OCI-LY7 (cell line): ENCODE results near the gene CER1. TPM values are rescaled to one million over a fixed set of nuclear protein-coding genes. Genes with fewer than 3 reads are reported as not detected.

ENCODE experiments used
- BruUV-seq: library from RNA; stranded (reverse); fragments of 400-500 nt; replicated peaks from 2 replicates; lab custom pipeline; 2021; lab: Mats Ljungman, UMichigan
- CTCF ChIA-PET: fragments of 300-600 bp; sonication (Branson Sonifier 250); formaldehyde crosslinking; loops from one replicate; lab custom pipeline; 2022; ENCODE audit warnings: antibody characterized with exemption; ENCODE audit not compliant: unreplicated experiment; lab: Charles Lee
- POLR2A ChIA-PET: fragments of 300-600 bp; sonication (Branson Sonifier 250); formaldehyde crosslinking; loops from one replicate; lab custom pipeline; 2022; ENCODE audit warnings: antibody characterized with exemption; lab: Charles Lee
- DNase-seq: peaks from one replicate; pipeline ENCODE4 v3.0.0-alpha.2; 2015; ENCODE audit warnings: low spot score
- H2AFZ ChIP-seq: fragments of 200-600 bp; sonication (generic), shearing (Covaris generic); 2 replicates; pipeline ENCODE4 v1.6.1; 2014; ENCODE audit warnings: mild to moderate bottlenecking, antibody characterized with exemption, low read length, moderate library complexity
- H3K27ac ChIP-seq: fragments of 200-600 bp; sonication (generic); 2 replicates; pipeline ENCODE4 v1.5.1; 2014; ENCODE audit warnings: mixed run types, low read depth, mild to moderate bottlenecking, moderate library complexity, low read length, inconsistent platforms; ENCODE audit not compliant: poor library complexity, severe bottlenecking
- H3K36me3 ChIP-seq: fragments of 200-600 bp; sonication (generic); 2 replicates; pipeline ENCODE4 v1.6.1; 2014; ENCODE audit warnings: mild to moderate bottlenecking, antibody characterized with exemption, low read length, moderate library complexity, mixed read lengths; ENCODE audit not compliant: insufficient read depth
- H3K4me1 ChIP-seq: fragments of 200-600 bp; sonication (generic); 2 replicates; pipeline ENCODE4 v1.5.1; 2014; ENCODE audit warnings: mild to moderate bottlenecking, low read length; ENCODE audit not compliant: insufficient read depth, poor library complexity, severe bottlenecking
- H3K4me2 ChIP-seq: fragments of 200-600 bp; sonication (generic); 2 replicates; pipeline ENCODE4 v1.6.1; 2014; ENCODE audit warnings: mild to moderate bottlenecking, low read length
- H3K4me3 ChIP-seq: fragments of 200-600 bp; sonication (generic); 2 replicates; pipeline ENCODE4 v1.5.1; 2014; ENCODE audit warnings: mild to moderate bottlenecking, low read depth, low read length; ENCODE audit not compliant: poor library complexity, severe bottlenecking
- H3K79me2 ChIP-seq: fragments of 200-600 bp; sonication (generic); 2 replicates; pipeline ENCODE4 v1.6.1; 2016; ENCODE audit warnings: low read depth, mild to moderate bottlenecking, low read length, moderate library complexity, mixed read lengths; ENCODE audit not compliant: insufficient read depth
- H3K9me2 ChIP-seq: fragments of 200-600 bp; sonication (generic); 2 replicates; pipeline ENCODE4 v1.6.1; 2016; ENCODE audit warnings: mild to moderate bottlenecking, low read length, mixed read lengths; ENCODE audit not compliant: insufficient read depth
- H3K9me3 ChIP-seq: fragments of 200-600 bp; sonication (generic); 2 replicates; pipeline ENCODE4 v1.6.1; 2014; ENCODE audit warnings: mild to moderate bottlenecking, mixed run types, low read length, mixed read lengths
- H4K20me1 ChIP-seq: fragments of 200-600 bp; sonication (generic); 2 replicates; pipeline ENCODE4 v1.6.1; 2014; ENCODE audit warnings: mild to moderate bottlenecking, antibody characterized with exemption, low read length, moderate library complexity, mixed read lengths; ENCODE audit not compliant: insufficient read depth
- EZH2phosphoT487 ChIP-seq: fragments of 200-600 bp; sonication (generic); IDR thresholded peaks from 2 replicates; pipeline ENCODE4 v1.6.1; 2018; ENCODE audit warnings: low read depth, borderline replicate concordance, mild to moderate bottlenecking, mixed run types, antibody characterized with exemption, low read length, moderate library complexity, mixed read lengths
- intact Hi-C: fragments of 100-400 bp; cut with micrococcal nuclease; formaldehyde crosslinking; loops from one replicate; pipeline ENCODE4 v1.10.0; 2022; ENCODE audit not compliant: unreplicated experiment
- total RNA-seq, 2 experiments: library from RNA; depleted of rRNA in 1 of 2; stranded (reverse); fragments of >200 nt in 1 of 2; shearing (Covaris generic) in 1 of 2; gene quantifications; 2 replicates each; pipeline ENCODE4 v1.2.3, GENCODE V29; 2014 to 2022
- TF ChIP-seq, protein P1 (sequence below): fragments of 200-600 bp; sonication (generic); conservative IDR thresholded peaks from 2 replicates; pipeline ENCODE4 v1.5.1; 2014; ENCODE audit warnings: mild to moderate bottlenecking, antibody characterized with exemption, low read length, moderate library complexity, mixed read lengths

The CER1 gene
- total RNA-seq, 2 experiments from 2014 or later = not detected

GRCh38 chr9:14690948-14691730 lies 31.4 kb downstream of the CER1 start:
- ChIA-PET CTCF (no interaction called here), POLR2A (interaction anchor here (0.7 to 1.2 kb wide), 3 partner anchors 14 to 30 kb away, joined by 3 read pairs; no protein-coding TSS in a partner anchor)
- BruUV-seq = no TSS peak
- TF ChIP-seq, protein P1, sequence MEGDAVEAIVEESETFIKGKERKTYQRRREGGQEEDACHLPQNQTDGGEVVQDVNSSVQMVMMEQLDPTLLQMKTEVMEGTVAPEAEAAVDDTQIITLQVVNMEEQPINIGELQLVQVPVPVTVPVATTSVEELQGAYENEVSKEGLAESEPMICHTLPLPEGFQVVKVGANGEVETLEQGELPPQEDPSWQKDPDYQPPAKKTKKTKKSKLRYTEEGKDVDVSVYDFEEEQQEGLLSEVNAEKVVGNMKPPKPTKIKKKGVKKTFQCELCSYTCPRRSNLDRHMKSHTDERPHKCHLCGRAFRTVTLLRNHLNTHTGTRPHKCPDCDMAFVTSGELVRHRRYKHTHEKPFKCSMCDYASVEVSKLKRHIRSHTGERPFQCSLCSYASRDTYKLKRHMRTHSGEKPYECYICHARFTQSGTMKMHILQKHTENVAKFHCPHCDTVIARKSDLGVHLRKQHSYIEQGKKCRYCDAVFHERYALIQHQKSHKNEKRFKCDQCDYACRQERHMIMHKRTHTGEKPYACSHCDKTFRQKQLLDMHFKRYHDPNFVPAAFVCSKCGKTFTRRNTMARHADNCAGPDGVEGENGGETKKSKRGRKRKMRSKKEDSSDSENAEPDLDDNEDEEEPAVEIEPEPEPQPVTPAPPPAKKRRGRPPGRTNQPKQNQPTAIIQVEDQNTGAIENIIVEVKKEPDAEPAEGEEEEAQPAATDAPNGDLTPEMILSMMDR = no peak
- no peak for TF ChIP-seq EZH2phosphoT487
- Histone ChIP-seq H3K4me3 (peak overlapping the region; percentile 79), H3K4me2 (peak overlapping the region; percentile 92), H4K20me1 (no peaks in the 10 kb centered on the region), H2AFZ (peak overlapping the region; percentile 48; the same call in 1 of the 2 replicates), H3K4me1 (peaks cover 58% of the 10 kb centered on the region), H3K9me2 (no peaks in the 10 kb centered on the region), H3K36me3 (peaks cover 34% of the 10 kb centered on the region), H3K79me2 (peaks cover 58% of the 10 kb centered on the region), H3K27ac (peak overlapping the region; percentile 88), H3K9me3 (no peaks in the 10 kb centered on the region)
- DNase-seq = peak; percentile 21
- intact Hi-C loops = loop anchor here (5.0 kb wide), 2 partner anchors 369 to 861 kb away; partner anchors contain the start of gene CCDC171

DNA sequence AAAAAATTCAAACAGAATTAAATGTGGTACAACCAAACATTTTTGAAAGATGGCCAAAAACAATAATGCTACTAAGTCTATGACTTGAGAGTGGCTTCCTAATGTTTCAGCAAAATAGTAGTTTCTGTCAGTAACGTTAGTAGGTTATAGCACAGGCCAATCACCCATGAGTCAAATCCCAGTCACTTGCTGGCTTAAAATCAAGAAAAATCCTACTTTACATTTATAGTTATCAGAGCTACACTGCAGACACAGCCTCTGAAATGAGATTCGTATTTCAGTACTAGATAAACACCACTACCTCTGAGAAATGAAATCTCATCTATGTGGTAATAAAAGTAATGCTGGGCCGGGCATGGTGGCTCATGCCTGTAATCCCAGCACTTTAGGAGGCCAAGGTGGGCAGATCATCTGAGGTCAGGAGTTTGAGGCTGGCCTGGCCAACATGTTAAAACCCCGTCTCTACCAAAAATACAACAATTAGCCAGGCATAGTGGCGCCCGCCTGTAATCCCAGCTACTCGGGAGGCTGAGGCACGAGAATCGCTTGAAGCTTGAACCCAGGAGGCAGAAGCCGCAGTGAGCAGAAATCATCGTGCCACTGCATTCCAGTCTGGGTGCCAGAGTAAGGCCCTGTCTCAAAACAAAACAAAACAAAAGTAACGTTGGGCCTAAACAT lies 35.4 kb downstream of the CER1 start:
- Histone ChIP-seq H3K79me2 (peaks cover 53% of the 10 kb centered on the region), H3K27ac (peak overlapping the region; percentile 88)
- CTCF ChIA-PET = no interaction called here

More for the DNA sequence above, 35.4 kb downstream of the CER1 start:
- no peaks in the 10 kb centered on the region for H3K9me3 ChIP-seq
- TF ChIP-seq, protein P1 = no peak
- TF ChIP-seq EZH2phosphoT487 = no peak
- peak overlapping the region; percentile 92 for H3K4me2 ChIP-seq
- H3K4me3 ChIP-seq = peak overlapping the region; percentile 79
- no peak for DNase-seq
- H3K9me2 ChIP-seq = no peaks in the 10 kb centered on the region
- intact Hi-C loops = loop anchor here (10.0 kb wide), 1 partner anchor 532 kb away; no protein-coding TSS in a partner anchor
- no peaks in the 10 kb centered on the region for H4K20me1 ChIP-seq
- peaks cover 50% of the 10 kb centered on the region for H3K4me1 ChIP-seq
- no peak overlapping the region for H2AFZ ChIP-seq
- POLR2A ChIA-PET = interaction anchor here (0.7 to 3.2 kb wide), 9 partner anchors 11 to 892 kb away, joined by 3 to 15 read pairs (median 3); no protein-coding TSS in a partner anchor
- no TSS peak for BruUV-seq
- peaks cover 47% of the 10 kb centered on the region for H3K36me3 ChIP-seq
